OCI-M2 (cell line): ENCODE data around the gene ZNRF2.

ENCODE experiments used
- DNase-seq: peaks from one replicate; lab custom pipeline; 2025; ENCODE audit not compliant: unreplicated experiment; lab: John Stamatoyannopoulos, UW

ZNRF2 gene

DNA sequence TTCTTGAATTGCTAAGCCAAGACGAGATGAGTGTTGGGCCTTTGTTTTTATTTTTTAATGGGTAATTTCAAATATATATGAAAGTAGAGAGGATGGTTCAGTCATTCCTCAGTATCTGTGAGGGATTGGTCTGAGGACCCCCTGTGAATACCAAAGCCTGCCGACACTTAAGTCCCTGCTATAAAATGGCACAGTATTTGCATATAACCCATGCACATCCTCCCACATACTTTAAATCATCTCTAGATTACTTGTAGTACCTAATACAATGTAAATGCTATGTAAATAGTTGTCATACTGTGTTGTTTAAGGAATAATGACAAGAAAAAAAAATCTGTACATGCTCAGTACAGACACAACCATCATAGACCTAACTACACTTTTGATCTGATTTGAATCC, 120.8 kb downstream of the ZNRF2 start:
- no peak for DNase-seq

DNA sequence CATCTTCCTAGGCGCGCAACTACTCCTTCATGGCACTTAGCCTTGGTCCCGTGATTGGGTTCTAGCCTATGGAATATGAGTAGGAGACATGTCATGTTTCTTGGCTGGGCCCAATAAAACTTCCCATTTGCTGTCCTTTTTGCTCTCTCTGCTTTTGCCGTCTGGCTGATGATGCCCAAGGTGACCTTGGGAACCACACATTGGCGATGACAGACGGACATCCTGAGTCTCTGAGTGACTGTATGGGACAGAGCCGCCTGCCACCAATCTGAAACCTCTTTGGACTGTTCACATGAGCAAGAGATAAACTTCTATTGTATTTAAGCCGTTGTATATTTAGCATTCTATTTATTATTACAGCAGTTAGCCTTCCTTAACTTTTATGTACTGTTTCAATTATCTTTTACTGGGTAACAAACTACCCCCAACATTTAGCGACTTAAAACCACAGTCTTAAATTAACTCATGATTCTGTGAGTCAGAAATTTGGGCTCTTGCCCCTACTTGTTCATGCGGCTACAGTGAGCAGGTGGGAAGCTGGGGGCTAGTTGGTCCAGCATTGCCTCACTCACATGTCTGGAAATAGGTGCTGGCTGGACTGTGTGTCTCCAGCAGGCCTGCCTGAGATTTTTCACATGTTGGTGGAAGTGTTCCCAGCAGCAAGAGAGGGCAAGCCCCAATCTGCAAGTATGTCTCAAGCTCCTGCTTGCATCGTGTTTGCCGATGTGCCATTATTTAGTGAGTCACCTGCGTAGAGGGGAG, 122.4 kb downstream of the ZNRF2 start:
- no peak for DNase-seq

GRCh38 chr7:30411173-30411572, 126.8 kb downstream of the ZNRF2 start:
- no peak for DNase-seq

DNA sequence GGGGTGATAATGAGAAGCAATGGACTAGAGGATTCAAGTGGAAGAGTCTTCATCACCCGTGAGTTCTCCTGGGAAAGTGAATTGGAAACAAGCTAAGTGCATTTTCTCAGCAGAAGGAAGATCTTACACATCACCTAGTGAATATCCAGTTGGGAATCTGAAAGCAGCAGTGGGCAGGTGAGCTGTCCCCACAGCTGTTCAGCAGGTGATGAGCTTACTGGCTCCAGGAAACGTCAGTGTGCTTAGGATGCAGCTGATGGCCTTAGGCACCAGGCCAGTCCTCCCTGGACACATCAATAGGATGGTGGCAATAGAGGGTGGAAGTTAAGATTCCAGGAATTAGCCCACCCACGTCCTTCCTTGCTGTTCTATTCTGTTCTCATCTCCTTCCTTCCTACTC, 127.5 kb downstream of the ZNRF2 start:
- no peak for DNase-seq

DNA sequence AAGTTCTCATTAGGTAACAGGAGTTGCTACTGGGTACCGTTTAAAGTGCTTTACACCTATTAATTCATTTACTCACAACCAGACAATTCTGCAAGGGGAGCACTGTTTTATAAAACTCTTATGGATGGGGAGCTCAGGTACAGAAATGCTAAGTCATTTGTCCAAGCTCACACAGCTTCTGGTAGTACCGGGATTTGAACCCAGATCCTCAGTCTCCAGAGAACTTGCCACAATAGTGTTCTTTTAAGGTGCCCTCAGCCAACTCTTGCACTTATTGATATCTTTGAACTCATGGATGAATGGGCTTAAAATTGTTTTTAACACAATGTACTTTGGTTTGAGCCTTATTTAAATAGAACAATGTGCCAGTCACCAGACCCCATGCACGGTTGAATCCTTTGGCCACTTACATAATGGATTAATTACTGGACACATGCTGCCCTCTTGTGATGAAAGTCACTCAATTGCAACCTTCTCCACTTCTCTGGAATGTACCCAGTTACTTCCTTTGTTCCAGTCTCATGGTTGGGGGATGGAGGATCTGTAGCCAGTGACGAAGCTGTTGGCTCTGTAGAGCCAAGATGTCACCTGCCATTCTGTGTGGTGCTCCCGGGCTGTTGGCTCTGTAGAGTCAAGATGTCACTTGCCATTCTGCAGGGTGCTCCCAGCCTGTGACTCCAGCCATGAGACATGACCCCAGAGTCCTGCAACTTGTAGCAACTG, 128.5 kb downstream of the ZNRF2 start:
- no peak for DNase-seq

DNA sequence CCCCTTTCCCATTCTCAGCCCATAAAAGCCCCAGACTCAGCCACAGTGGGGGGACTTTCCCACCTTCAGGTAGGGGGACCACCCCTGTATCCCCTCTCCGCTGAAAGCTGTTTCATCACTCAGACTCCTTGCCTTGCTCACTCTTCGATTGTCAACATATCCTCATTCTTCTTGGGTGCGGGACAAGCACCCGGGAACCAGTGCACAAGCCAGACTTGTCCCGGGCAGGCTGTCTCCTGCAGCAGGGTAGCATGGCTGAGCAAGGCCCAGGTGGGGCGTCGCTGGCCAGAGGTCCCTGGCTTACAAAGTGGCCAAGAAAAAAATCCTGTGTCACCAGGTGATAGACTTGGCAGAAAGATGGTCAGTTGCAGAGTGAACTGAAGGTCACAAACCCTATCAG, 129.5 kb downstream of the ZNRF2 start:
- no peak for DNase-seq
